Tibial nerve (tissue), 4 donors: ENCODE data around the gene B9D1. TPM values are rescaled to one million over a fixed set of nuclear protein-coding genes. Genes with fewer than 3 reads are reported as not detected.

Experiments used
- DNase-seq, 2 donors: peaks; one replicate each; pipeline ENCODE4 v3.0.0-alpha.2; 2019; ENCODE audit warnings: low spot score in 2 of 2
- H3K27ac ChIP-seq, 4 donors: fragments of 200-600 bp; sonication (generic) in 3 of 4; one replicate each; pipeline ENCODE4 v1.5.1; 2017 to 2019; ENCODE audit warnings: mild to moderate bottlenecking in 1 of 4
- H3K27me3 ChIP-seq, 2 donors: fragments of 200-600 bp; sonication (generic) in 1 of 2; one replicate each; pipeline versions ENCODE4 v1.5.1 to v1.6.0; 2017 to 2019
- H3K36me3 ChIP-seq, 3 donors: fragments of 200-600 bp; sonication (generic); one replicate each; pipeline ENCODE4 v1.5.1; 2018 to 2019
- H3K4me1 ChIP-seq, 4 donors: fragments of 200-600 bp; sonication (generic) in 3 of 4; one replicate each; pipeline ENCODE4 v1.5.1; 2017 to 2019
- H3K4me3 ChIP-seq, 4 donors: fragments of 200-600 bp; sonication (generic) in 3 of 4; one replicate each; pipeline ENCODE4 v1.5.1; 2017 to 2019; ENCODE audit warnings: mild to moderate bottlenecking in 1 of 4, moderate library complexity in 1 of 4
- H3K9me3 ChIP-seq, 4 donors: fragments of 200-600 bp; sonication (generic) in 3 of 4; one replicate each; pipeline ENCODE4 v1.5.1; 2017 to 2019
- CTCF ChIP-seq, 5 experiments: fragments of 200-600 bp in 3 of 5; fragments of 450-650 bp in 2 of 5; sonication (generic) in 3 of 5; IDR thresholded peaks; one replicate each; pipeline ENCODE4 v1.5.1; 2016 to 2019; ENCODE audit warnings: antibody characterized with exemption in 5 of 5, mild to moderate bottlenecking in 3 of 5, moderate library complexity in 2 of 5
- EP300 ChIP-seq, 2 donors: sonication (generic); formaldehyde crosslinking; IDR thresholded peaks; one replicate each; pipeline ENCODE4 v1.6.1; 2017; ENCODE audit warnings: antibody characterized with exemption in 2 of 2, mild to moderate bottlenecking in 1 of 2
- POLR2A ChIP-seq, 2 donors: fragments of 450-650 bp; IDR thresholded peaks; one replicate each; pipeline ENCODE4 v1.6.1; 2017; ENCODE audit warnings: antibody characterized with exemption in 2 of 2, mild to moderate bottlenecking in 2 of 2, moderate library complexity in 2 of 2
- WGBS, 2 donors: methylation state at CpG; one replicate each; pipeline ENCODE4 v1.1.5; 2018; 5-methylcytosine and 5-hydroxymethylcytosine counted together
- total RNA-seq, 4 donors: library from RNA; depleted of rRNA; stranded (reverse); fragments of >200 nt; gene quantifications; one replicate each; pipeline ENCODE4 v1.1.0, GENCODE V29; 2016

The B9D1 gene
- total RNA-seq, 4 donors from 2014 or later = 21.6 to 65.4 (median 43.4) TPM

- WGBS, 2 donors = 76 to 78% methylated on average over 5 of the region's 5 CpGs
- Histone ChIP-seq H3K9me3 (no peaks in the 10 kb centered on the region), H3K4me3 (no peak overlapping the region), H3K27ac (peak overlapping the region in 2 of 4 donors; percentile 65 to 82), H3K36me3 (peaks cover 0 to 10% (median 0%) of the 10 kb centered on the region in 3 donors), H3K4me1 (peaks cover 0 to 82% (median 50%) of the 10 kb centered on the region in 4 donors), H3K27me3 (no peaks in the 10 kb centered on the region)
- no peak for DNase-seq
- TF ChIP-seq POLR2A (IDR thresholded peaks at IDR 0.05) (no peak), CTCF (IDR thresholded peaks at IDR 0.05) (no peak)
These were observed 56.8 kb downstream of the B9D1 start for GRCh38 chr17:19305761-19306159.

GRCh38 chr17:19305256-19305655, 57.3 kb downstream of the B9D1 start:
- H3K4me1 ChIP-seq = peaks cover 0 to 84% (median 50%) of the 10 kb centered on the region in 4 donors
- TF ChIP-seq CTCF (IDR thresholded peaks at IDR 0.05) (no peak), EP300 (IDR thresholded peaks at IDR 0.05) (no peak), POLR2A (IDR thresholded peaks at IDR 0.05) (no peak)
- no peak for DNase-seq
- WGBS, 2 donors = 82% methylated on average over 5 of the region's 5 CpGs
- H3K27me3 ChIP-seq = no peaks in the 10 kb centered on the region
- H3K4me3 ChIP-seq = no peak overlapping the region
- H3K36me3 ChIP-seq = peaks cover 0 to 7% (median 0%) of the 10 kb centered on the region in 3 donors
- H3K27ac ChIP-seq = peak overlapping the region in 2 of 4 donors; percentile 65 to 82
- H3K9me3 ChIP-seq = no peaks in the 10 kb centered on the region

- TF ChIP-seq EP300 (IDR thresholded peaks at IDR 0.05) = no peak
- no peak for TF ChIP-seq POLR2A (IDR thresholded peaks at IDR 0.05)
- no peak for TF ChIP-seq CTCF (IDR thresholded peaks at IDR 0.05)
- Histone ChIP-seq H3K4me1 (peaks cover 0 to 86% (median 52%) of the 10 kb centered on the region in 4 donors), H3K9me3 (no peaks in the 10 kb centered on the region), H3K4me3 (no peak overlapping the region), H3K27me3 (no peaks in the 10 kb centered on the region), H3K27ac (peak overlapping the region in 2 of 4 donors; percentile 65 to 82), H3K36me3 (peaks cover 0 to 2% (median 0%) of the 10 kb centered on the region in 3 donors)
- WGBS, 2 donors = 86 to 89% methylated on average over 5 of the region's 5 CpGs
- DNase-seq = no peak
These were observed 57.8 kb downstream of the B9D1 start for GRCh38 chr17:19304751-19305150.

- Histone ChIP-seq H3K4me3 (no peak overlapping the region), H3K27ac (peak overlapping the region in 2 of 4 donors; percentile 65 to 82), H3K36me3 (no peaks in the 10 kb centered on the region), H3K27me3 (no peaks in the 10 kb centered on the region), H3K4me1 (peaks cover 0 to 92% (median 56%) of the 10 kb centered on the region in 4 donors), H3K9me3 (no peaks in the 10 kb centered on the region)
- WGBS, 2 donors = 25 to 34% methylated on average over 7 of the region's 7 CpGs
- peak in 1 of 2 donors; percentile 45 for DNase-seq
- TF ChIP-seq CTCF (IDR thresholded peaks at IDR 0.05) = no peak
- peak in 1 of 2 donors; percentile 64 for TF ChIP-seq EP300 (IDR thresholded peaks at IDR 0.05)
- no peak for TF ChIP-seq POLR2A (IDR thresholded peaks at IDR 0.05)
These were observed 58.3 kb downstream of the B9D1 start for GRCh38 chr17:19304209-19304608.

- TF ChIP-seq EP300 (IDR thresholded peaks at IDR 0.05) = no peak
- TF ChIP-seq CTCF (IDR thresholded peaks at IDR 0.05) = no peak
- TF ChIP-seq POLR2A (IDR thresholded peaks at IDR 0.05) = no peak
- H3K27me3 ChIP-seq = no peaks in the 10 kb centered on the region
- H3K36me3 ChIP-seq = no peaks in the 10 kb centered on the region
- H3K9me3 ChIP-seq = no peaks in the 10 kb centered on the region
- no peak overlapping the region for H3K4me3 ChIP-seq
- DNase-seq = no peak
- 64 to 71% methylated on average over 9 of the region's 9 CpGs for WGBS, 2 donors
- peak overlapping the region in 3 of 4 donors; percentile 5 to 76 (median 40) for H3K27ac ChIP-seq
- peaks cover 0 to 96% (median 64%) of the 10 kb centered on the region in 4 donors for H3K4me1 ChIP-seq
These were observed 59.2 kb downstream of the B9D1 start for GRCh38 chr17:19303367-19303776.
